ENCODE measurements around the gene RNF220. TPM values are rescaled to one million over a fixed set of nuclear protein-coding genes. Genes with fewer than 3 reads are reported as not detected.

The RNF220 gene
- total and polyA plus RNA-seq, 2 of the 13 experiments (the other 11 are each of a cell fraction or from before 2014, with no cell fraction given) = 48.2 to 72.1 TPM

DNA sequence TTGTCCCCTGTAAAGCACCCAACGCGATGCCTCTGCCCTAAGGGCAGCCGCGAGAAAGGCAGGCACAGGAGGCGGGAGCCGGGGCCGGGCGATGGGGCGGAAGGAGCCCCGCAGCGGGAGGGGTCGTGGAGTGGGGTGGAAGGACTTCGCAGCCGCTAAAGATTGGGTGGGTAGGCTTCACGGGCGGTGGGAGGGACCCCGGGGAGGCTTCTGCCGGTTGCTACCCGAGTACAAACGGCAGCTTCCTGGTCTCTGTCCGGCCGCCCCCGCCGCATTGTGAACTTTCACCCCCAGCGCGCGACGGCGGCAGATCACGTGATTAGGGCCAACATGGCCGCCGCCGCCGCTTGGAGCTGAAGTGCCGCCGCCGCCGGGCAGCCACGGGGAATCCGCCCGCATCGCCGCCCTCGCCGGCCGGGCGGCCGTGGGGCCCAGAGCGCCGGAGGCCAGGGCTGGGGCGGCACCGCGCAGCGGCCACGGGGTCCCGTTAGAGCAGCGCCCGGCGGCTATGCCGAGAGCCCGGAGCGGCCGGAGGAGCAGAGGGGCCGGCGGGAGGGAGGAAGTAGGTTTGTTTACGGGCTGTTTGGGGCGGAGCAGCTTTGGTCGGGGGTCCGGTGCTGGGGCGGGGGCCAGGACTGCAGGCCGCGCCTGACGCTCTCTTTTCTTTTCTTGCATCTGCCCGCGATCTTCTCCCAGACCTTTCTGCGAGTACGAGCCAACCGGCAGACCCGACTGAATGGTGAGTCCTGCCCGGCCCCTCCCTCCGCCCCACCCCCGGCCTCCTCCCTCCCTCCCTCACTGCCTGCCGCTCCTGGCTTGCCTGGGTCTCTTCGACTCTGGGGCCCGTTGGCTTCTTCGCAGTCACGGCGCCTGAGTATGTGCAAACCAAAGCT lies 226.8 kb downstream of the RNF220 start (continued):
- TF ChIP-seq, protein P1, sequence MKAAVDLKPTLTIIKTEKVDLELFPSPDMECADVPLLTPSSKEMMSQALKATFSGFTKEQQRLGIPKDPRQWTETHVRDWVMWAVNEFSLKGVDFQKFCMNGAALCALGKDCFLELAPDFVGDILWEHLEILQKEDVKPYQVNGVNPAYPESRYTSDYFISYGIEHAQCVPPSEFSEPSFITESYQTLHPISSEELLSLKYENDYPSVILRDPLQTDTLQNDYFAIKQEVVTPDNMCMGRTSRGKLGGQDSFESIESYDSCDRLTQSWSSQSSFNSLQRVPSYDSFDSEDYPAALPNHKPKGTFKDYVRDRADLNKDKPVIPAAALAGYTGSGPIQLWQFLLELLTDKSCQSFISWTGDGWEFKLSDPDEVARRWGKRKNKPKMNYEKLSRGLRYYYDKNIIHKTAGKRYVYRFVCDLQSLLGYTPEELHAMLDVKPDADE (CRISPR knock-in tag; IDR thresholded peaks at IDR 0.05) = no peak
- TF ChIP-seq SOX5 (CRISPR knock-in tag; IDR thresholded peaks at IDR 0.05; ENCODE audit: borderline replicate concordance) = no peak
- TF ChIP-seq, protein P2, sequence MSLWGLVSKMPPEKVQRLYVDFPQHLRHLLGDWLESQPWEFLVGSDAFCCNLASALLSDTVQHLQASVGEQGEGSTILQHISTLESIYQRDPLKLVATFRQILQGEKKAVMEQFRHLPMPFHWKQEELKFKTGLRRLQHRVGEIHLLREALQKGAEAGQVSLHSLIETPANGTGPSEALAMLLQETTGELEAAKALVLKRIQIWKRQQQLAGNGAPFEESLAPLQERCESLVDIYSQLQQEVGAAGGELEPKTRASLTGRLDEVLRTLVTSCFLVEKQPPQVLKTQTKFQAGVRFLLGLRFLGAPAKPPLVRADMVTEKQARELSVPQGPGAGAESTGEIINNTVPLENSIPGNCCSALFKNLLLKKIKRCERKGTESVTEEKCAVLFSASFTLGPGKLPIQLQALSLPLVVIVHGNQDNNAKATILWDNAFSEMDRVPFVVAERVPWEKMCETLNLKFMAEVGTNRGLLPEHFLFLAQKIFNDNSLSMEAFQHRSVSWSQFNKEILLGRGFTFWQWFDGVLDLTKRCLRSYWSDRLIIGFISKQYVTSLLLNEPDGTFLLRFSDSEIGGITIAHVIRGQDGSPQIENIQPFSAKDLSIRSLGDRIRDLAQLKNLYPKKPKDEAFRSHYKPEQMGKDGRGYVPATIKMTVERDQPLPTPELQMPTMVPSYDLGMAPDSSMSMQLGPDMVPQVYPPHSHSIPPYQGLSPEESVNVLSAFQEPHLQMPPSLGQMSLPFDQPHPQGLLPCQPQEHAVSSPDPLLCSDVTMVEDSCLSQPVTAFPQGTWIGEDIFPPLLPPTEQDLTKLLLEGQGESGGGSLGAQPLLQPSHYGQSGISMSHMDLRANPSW (CRISPR knock-in tag; IDR thresholded peaks at IDR 0.05; ENCODE audit: borderline replicate concordance) = no peak
- peak; percentile 69 for TF ChIP-seq KDM5B (CRISPR knock-in tag; IDR thresholded peaks at IDR 0.05; ENCODE audit: borderline replicate concordance)
- TF ChIP-seq, protein P3, sequence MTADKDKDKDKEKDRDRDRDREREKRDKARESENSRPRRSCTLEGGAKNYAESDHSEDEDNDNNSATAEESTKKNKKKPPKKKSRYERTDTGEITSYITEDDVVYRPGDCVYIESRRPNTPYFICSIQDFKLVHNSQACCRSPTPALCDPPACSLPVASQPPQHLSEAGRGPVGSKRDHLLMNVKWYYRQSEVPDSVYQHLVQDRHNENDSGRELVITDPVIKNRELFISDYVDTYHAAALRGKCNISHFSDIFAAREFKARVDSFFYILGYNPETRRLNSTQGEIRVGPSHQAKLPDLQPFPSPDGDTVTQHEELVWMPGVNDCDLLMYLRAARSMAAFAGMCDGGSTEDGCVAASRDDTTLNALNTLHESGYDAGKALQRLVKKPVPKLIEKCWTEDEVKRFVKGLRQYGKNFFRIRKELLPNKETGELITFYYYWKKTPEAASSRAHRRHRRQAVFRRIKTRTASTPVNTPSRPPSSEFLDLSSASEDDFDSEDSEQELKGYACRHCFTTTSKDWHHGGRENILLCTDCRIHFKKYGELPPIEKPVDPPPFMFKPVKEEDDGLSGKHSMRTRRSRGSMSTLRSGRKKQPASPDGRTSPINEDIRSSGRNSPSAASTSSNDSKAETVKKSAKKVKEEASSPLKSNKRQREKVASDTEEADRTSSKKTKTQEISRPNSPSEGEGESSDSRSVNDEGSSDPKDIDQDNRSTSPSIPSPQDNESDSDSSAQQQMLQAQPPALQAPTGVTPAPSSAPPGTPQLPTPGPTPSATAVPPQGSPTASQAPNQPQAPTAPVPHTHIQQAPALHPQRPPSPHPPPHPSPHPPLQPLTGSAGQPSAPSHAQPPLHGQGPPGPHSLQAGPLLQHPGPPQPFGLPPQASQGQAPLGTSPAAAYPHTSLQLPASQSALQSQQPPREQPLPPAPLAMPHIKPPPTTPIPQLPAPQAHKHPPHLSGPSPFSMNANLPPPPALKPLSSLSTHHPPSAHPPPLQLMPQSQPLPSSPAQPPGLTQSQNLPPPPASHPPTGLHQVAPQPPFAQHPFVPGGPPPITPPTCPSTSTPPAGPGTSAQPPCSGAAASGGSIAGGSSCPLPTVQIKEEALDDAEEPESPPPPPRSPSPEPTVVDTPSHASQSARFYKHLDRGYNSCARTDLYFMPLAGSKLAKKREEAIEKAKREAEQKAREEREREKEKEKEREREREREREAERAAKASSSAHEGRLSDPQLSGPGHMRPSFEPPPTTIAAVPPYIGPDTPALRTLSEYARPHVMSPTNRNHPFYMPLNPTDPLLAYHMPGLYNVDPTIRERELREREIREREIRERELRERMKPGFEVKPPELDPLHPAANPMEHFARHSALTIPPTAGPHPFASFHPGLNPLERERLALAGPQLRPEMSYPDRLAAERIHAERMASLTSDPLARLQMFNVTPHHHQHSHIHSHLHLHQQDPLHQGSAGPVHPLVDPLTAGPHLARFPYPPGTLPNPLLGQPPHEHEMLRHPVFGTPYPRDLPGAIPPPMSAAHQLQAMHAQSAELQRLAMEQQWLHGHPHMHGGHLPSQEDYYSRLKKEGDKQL (CRISPR knock-in tag; IDR thresholded peaks at IDR 0.05; ENCODE audit: low read depth) = no peak
- TF ChIP-seq, protein P4, sequence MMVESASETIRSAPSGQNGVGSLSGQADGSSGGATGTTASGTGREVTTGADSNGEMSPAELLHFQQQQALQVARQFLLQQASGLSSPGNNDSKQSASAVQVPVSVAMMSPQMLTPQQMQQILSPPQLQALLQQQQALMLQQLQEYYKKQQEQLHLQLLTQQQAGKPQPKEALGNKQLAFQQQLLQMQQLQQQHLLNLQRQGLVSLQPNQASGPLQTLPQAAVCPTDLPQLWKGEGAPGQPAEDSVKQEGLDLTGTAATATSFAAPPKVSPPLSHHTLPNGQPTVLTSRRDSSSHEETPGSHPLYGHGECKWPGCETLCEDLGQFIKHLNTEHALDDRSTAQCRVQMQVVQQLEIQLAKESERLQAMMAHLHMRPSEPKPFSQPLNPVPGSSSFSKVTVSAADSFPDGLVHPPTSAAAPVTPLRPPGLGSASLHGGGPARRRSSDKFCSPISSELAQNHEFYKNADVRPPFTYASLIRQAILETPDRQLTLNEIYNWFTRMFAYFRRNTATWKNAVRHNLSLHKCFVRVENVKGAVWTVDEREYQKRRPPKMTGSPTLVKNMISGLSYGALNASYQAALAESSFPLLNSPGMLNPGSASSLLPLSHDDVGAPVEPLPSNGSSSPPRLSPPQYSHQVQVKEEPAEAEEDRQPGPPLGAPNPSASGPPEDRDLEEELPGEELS (CRISPR knock-in tag; IDR thresholded peaks at IDR 0.05) = 0 out of 2 replicates have a peak, but pooled peaks have one; percentile 17
- TF ChIP-seq ZFP82 (CRISPR knock-in tag; IDR thresholded peaks at IDR 0.05; ENCODE audit: borderline replicate concordance) = 0 out of 2 replicates have a peak, but pooled peaks have one; percentile 34
- TF ChIP-seq, protein P5, sequence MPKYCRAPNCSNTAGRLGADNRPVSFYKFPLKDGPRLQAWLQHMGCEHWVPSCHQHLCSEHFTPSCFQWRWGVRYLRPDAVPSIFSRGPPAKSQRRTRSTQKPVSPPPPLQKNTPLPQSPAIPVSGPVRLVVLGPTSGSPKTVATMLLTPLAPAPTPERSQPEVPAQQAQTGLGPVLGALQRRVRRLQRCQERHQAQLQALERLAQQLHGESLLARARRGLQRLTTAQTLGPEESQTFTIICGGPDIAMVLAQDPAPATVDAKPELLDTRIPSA (CRISPR knock-in tag; IDR thresholded peaks at IDR 0.05; ENCODE audit: borderline replicate concordance) = no peak
- TF ChIP-seq GATA4 (IDR thresholded peaks at IDR 0.05; ENCODE audit: borderline replicate concordance, low read depth) = no peak
- no peak for TF ChIP-seq REL (CRISPR knock-in tag; conservative IDR thresholded peaks at IDR 0.05)
- no peak for TF ChIP-seq NKX3-1 (CRISPR knock-in tag; IDR thresholded peaks at IDR 0.05)
- no peak for TF ChIP-seq MAFG (CRISPR knock-in tag; IDR thresholded peaks at IDR 0.05)
- TF ChIP-seq RELA (CRISPR knock-in tag; IDR thresholded peaks at IDR 0.05) = no peak
- TF ChIP-seq, protein P6, sequence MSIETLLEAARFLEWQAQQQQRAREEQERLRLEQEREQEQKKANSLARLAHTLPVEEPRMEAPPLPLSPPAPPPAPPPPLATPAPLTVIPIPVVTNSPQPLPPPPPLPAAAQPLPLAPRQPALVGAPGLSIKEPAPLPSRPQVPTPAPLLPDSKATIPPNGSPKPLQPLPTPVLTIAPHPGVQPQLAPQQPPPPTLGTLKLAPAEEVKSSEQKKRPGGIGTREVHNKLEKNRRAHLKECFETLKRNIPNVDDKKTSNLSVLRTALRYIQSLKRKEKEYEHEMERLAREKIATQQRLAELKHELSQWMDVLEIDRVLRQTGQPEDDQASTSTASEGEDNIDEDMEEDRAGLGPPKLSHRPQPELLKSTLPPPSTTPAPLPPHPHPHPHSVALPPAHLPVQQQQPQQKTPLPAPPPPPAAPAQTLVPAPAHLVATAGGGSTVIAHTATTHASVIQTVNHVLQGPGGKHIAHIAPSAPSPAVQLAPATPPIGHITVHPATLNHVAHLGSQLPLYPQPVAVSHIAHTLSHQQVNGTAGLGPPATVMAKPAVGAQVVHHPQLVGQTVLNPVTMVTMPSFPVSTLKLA (IDR thresholded peaks at IDR 0.05) = no peak
